ENCODE measurements around the gene VIT.

DNA sequence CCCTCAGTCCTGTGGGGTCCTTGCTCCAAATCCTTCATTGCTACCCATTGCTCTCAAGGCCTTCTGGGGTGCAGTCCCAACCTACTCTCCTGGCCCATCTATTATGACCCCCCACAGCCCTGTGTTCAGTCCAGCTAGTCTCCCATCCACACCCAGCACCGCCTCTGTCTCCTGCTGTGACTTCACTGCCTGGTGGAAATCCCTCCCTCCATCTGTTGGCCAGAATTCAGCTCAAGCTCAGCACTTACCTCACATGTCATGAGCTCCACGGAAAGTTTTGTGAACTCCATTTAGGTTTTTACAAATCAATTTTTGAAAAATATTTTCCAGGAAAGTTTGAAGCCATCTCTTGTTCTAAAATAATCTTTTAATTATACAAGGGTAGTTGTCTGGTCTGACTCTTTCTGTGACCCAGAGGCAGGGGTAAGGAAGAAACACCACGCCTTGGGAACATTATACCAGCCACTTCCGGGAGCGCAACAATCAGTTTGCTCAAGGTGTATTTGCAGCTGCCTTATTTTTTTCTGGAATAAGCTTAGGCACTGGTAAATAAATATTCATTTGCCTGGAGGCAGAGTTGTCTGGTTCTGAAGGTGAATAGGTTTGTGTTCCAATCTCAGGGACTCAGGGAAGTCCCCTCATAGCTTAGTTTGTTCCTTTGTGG is 110.8 kb downstream of the VIT start:
- TF ChIP-seq, protein P1, sequence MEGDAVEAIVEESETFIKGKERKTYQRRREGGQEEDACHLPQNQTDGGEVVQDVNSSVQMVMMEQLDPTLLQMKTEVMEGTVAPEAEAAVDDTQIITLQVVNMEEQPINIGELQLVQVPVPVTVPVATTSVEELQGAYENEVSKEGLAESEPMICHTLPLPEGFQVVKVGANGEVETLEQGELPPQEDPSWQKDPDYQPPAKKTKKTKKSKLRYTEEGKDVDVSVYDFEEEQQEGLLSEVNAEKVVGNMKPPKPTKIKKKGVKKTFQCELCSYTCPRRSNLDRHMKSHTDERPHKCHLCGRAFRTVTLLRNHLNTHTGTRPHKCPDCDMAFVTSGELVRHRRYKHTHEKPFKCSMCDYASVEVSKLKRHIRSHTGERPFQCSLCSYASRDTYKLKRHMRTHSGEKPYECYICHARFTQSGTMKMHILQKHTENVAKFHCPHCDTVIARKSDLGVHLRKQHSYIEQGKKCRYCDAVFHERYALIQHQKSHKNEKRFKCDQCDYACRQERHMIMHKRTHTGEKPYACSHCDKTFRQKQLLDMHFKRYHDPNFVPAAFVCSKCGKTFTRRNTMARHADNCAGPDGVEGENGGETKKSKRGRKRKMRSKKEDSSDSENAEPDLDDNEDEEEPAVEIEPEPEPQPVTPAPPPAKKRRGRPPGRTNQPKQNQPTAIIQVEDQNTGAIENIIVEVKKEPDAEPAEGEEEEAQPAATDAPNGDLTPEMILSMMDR (IDR thresholded peaks at IDR 0.05; ENCODE audit: insufficient read depth, low read length), result no peak
- TF ChIP-seq POLR2AphosphoS5 (IDR thresholded peaks at IDR 0.05; ENCODE audit: low read depth) (no peak), GABPA (IDR thresholded peaks at IDR 0.05; ENCODE audit: low read depth) (no peak), SPI1 (IDR thresholded peaks at IDR 0.05; ENCODE audit: borderline replicate concordance, low read depth) (no peak)
- TF ChIP-seq, protein P2, sequence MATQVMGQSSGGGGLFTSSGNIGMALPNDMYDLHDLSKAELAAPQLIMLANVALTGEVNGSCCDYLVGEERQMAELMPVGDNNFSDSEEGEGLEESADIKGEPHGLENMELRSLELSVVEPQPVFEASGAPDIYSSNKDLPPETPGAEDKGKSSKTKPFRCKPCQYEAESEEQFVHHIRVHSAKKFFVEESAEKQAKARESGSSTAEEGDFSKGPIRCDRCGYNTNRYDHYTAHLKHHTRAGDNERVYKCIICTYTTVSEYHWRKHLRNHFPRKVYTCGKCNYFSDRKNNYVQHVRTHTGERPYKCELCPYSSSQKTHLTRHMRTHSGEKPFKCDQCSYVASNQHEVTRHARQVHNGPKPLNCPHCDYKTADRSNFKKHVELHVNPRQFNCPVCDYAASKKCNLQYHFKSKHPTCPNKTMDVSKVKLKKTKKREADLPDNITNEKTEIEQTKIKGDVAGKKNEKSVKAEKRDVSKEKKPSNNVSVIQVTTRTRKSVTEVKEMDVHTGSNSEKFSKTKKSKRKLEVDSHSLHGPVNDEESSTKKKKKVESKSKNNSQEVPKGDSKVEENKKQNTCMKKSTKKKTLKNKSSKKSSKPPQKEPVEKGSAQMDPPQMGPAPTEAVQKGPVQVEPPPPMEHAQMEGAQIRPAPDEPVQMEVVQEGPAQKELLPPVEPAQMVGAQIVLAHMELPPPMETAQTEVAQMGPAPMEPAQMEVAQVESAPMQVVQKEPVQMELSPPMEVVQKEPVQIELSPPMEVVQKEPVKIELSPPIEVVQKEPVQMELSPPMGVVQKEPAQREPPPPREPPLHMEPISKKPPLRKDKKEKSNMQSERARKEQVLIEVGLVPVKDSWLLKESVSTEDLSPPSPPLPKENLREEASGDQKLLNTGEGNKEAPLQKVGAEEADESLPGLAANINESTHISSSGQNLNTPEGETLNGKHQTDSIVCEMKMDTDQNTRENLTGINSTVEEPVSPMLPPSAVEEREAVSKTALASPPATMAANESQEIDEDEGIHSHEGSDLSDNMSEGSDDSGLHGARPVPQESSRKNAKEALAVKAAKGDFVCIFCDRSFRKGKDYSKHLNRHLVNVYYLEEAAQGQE (IDR thresholded peaks at IDR 0.05; ENCODE audit: insufficient replicate concordance, low read depth), result no peak

Measured in HL-60 (cell line).